ENCODE results near the gene KCNAB1.
"Not testable (repeated sequence)": the region's sequence is repeated elsewhere in the genome, so short reads cannot be mapped to it uniquely, and the experiment has no call there.

KCNAB1 gene

GRCh38 chr3:156222381-156222780, 102.0 kb downstream of the KCNAB1 start:
- H4K8ac ChIP-seq (ENCODE audit: low read length); H3K23ac ChIP-seq (ENCODE audit: low read length in 2 of 2); H2BK12ac ChIP-seq (ENCODE audit: low read length in 2 of 2); H3K4me3 ChIP-seq (ENCODE audit: insufficient read depth in 1 of 2, low read depth in 1 of 2, low read length in 2 of 2); H2AK5ac ChIP-seq (ENCODE audit: low read length, severe bottlenecking); H3K27ac ChIP-seq (ENCODE audit: low read length, poor library complexity, severe bottlenecking); H3K18ac ChIP-seq (ENCODE audit: low read depth in 1 of 2, low read length in 2 of 2); H3K4me1 ChIP-seq (ENCODE audit: control insufficient read depth, insufficient read depth, low read depth, low read length); DNase-seq; H3K9me3 ChIP-seq (ENCODE audit: control insufficient read depth, low read length); H2BK15ac ChIP-seq (ENCODE audit: low read depth, poor library complexity, severe bottlenecking); H4K91ac ChIP-seq (ENCODE audit: low read length); H3K9ac ChIP-seq (ENCODE audit: low read length); H3K27me3 ChIP-seq (ENCODE audit: control insufficient read depth in 1 of 2, insufficient read depth in 1 of 2, low read length in 2 of 2); H3K14ac ChIP-seq (ENCODE audit: low read length in 2 of 2); H3K36me3 ChIP-seq (ENCODE audit: control insufficient read depth in 1 of 2, insufficient read depth in 2 of 2, low read depth in 1 of 2, low read length in 2 of 2); H2AFZ ChIP-seq (ENCODE audit: low read depth, low read length); H3K4me2 ChIP-seq (ENCODE audit: low read length, poor library complexity, severe bottlenecking); H2BK120ac ChIP-seq (ENCODE audit: low read depth, low read length); H3K4ac ChIP-seq (ENCODE audit: low read depth in 1 of 2, low read length in 2 of 2); H2BK5ac ChIP-seq (ENCODE audit: low read depth, low read length, poor library complexity, severe bottlenecking); H3K79me1 ChIP-seq (replicated peaks; ENCODE audit: low read length, poor library complexity, severe bottlenecking): not testable (repeated sequence)

GRCh38 chr3:156224046-156224445, 103.7 kb downstream of the KCNAB1 start:
- H3K23ac ChIP-seq (ENCODE audit: low read length in 2 of 2), result not testable (repeated sequence)

GRCh38 chr3:156226676-156227420, 106.5 kb downstream of the KCNAB1 start:
- no peak overlapping the region for H3K23ac ChIP-seq (ENCODE audit: low read length in 2 of 2)
- H2BK12ac ChIP-seq (ENCODE audit: low read length in 2 of 2), result no peak overlapping the region
- H4K91ac ChIP-seq (ENCODE audit: low read length), result no peak overlapping the region
- H3K14ac ChIP-seq (ENCODE audit: low read length in 2 of 2), result no peak overlapping the region
- no peak overlapping the region for H4K8ac ChIP-seq (ENCODE audit: low read length)
- no peak overlapping the region for H2BK120ac ChIP-seq (ENCODE audit: low read depth, low read length)
- H3K27ac ChIP-seq (ENCODE audit: low read length, poor library complexity, severe bottlenecking), result peak overlapping the region; percentile 40
- no peak overlapping the region for H2BK5ac ChIP-seq (ENCODE audit: low read depth, low read length, poor library complexity, severe bottlenecking)
- peaks cover 0 to 7% of the 10 kb centered on the region in 2 experiments for H3K27me3 ChIP-seq (ENCODE audit: control insufficient read depth in 1 of 2, insufficient read depth in 1 of 2, low read length in 2 of 2)
- H3K79me1 ChIP-seq (replicated peaks; ENCODE audit: low read length, poor library complexity, severe bottlenecking), result no peaks in the 10 kb centered on the region
- no peak overlapping the region for H2AK5ac ChIP-seq (ENCODE audit: low read length, severe bottlenecking)
- no peak overlapping the region for H3K9ac ChIP-seq (ENCODE audit: low read length)
- no peak overlapping the region for H3K4me3 ChIP-seq (ENCODE audit: insufficient read depth in 1 of 2, low read depth in 1 of 2, low read length in 2 of 2)
- H3K4ac ChIP-seq (ENCODE audit: low read depth in 1 of 2, low read length in 2 of 2), result no peak overlapping the region
- H3K9me3 ChIP-seq (ENCODE audit: control insufficient read depth, low read length), result no peaks in the 10 kb centered on the region
- no peak for DNase-seq
- H3K4me1 ChIP-seq (ENCODE audit: control insufficient read depth, insufficient read depth, low read depth, low read length), result peaks cover 2% of the 10 kb centered on the region
- no peak overlapping the region for H3K4me2 ChIP-seq (ENCODE audit: low read length, poor library complexity, severe bottlenecking)
- 83% methylated on average over 2 of the region's 6 CpGs for WGBS
- no peak overlapping the region for H3K18ac ChIP-seq (ENCODE audit: low read depth in 1 of 2, low read length in 2 of 2)
- H2AFZ ChIP-seq (ENCODE audit: low read depth, low read length), result no peak overlapping the region
- no peak overlapping the region for H2BK15ac ChIP-seq (ENCODE audit: low read depth, poor library complexity, severe bottlenecking)
- H3K36me3 ChIP-seq (ENCODE audit: control insufficient read depth in 1 of 2, insufficient read depth in 2 of 2, low read depth in 1 of 2, low read length in 2 of 2), result no peaks in the 10 kb centered on the region

More at GRCh38 chr3:156224046-156224445, 103.7 kb downstream of the KCNAB1 start:
- not testable (repeated sequence) for H3K9me3 ChIP-seq (ENCODE audit: control insufficient read depth, low read length); H3K4me1 ChIP-seq (ENCODE audit: control insufficient read depth, insufficient read depth, low read depth, low read length); DNase-seq; H3K4me2 ChIP-seq (ENCODE audit: low read length, poor library complexity, severe bottlenecking); H2BK12ac ChIP-seq (ENCODE audit: low read length in 2 of 2); H3K4ac ChIP-seq (ENCODE audit: low read depth in 1 of 2, low read length in 2 of 2); H2AFZ ChIP-seq (ENCODE audit: low read depth, low read length); H2BK5ac ChIP-seq (ENCODE audit: low read depth, low read length, poor library complexity, severe bottlenecking); H4K8ac ChIP-seq (ENCODE audit: low read length); H3K18ac ChIP-seq (ENCODE audit: low read depth in 1 of 2, low read length in 2 of 2); H3K27me3 ChIP-seq (ENCODE audit: control insufficient read depth in 1 of 2, insufficient read depth in 1 of 2, low read length in 2 of 2); H2BK120ac ChIP-seq (ENCODE audit: low read depth, low read length); H3K14ac ChIP-seq (ENCODE audit: low read length in 2 of 2); H3K79me1 ChIP-seq (replicated peaks; ENCODE audit: low read length, poor library complexity, severe bottlenecking); H3K4me3 ChIP-seq (ENCODE audit: insufficient read depth in 1 of 2, low read depth in 1 of 2, low read length in 2 of 2); H3K36me3 ChIP-seq (ENCODE audit: control insufficient read depth in 1 of 2, insufficient read depth in 2 of 2, low read depth in 1 of 2, low read length in 2 of 2); H4K91ac ChIP-seq (ENCODE audit: low read length); H3K9ac ChIP-seq (ENCODE audit: low read length); H3K27ac ChIP-seq (ENCODE audit: low read length, poor library complexity, severe bottlenecking); H2BK15ac ChIP-seq (ENCODE audit: low read depth, poor library complexity, severe bottlenecking); H2AK5ac ChIP-seq (ENCODE audit: low read length, severe bottlenecking)
- 92% methylated on average over 19 of the region's 23 CpGs for WGBS

DNA sequence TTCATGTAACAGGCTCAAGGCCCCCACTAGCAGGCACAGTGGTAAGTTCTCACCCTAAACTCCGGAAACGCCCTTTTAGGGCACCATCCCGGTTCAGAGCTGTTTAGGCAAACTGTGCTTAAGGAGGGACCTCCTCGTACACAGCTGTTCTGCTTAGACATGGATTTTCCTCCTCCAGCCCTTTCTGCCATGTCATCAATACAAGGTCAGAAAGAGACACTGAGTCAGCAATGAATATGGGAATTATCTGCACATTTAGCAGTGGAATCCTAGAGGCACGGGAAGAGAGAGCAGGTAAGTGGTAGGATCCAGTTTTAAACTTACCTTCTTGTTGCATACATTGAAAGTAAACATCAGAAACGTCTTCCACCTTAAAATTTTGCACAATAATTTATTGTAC, 107.3 kb downstream of the KCNAB1 start:
- H2BK120ac ChIP-seq (ENCODE audit: low read depth, low read length), result no peak overlapping the region
- no peak overlapping the region for H2AK5ac ChIP-seq (ENCODE audit: low read length, severe bottlenecking)
- H2BK12ac ChIP-seq (ENCODE audit: low read length in 2 of 2), result no peak overlapping the region
- H2BK15ac ChIP-seq (ENCODE audit: low read depth, poor library complexity, severe bottlenecking), result no peak overlapping the region
- H4K8ac ChIP-seq (ENCODE audit: low read length), result no peak overlapping the region
- H3K36me3 ChIP-seq (ENCODE audit: control insufficient read depth in 1 of 2, insufficient read depth in 2 of 2, low read depth in 1 of 2, low read length in 2 of 2), result no peaks in the 10 kb centered on the region
- H3K23ac ChIP-seq (ENCODE audit: low read length in 2 of 2), result no peak overlapping the region
- no peak overlapping the region for H3K18ac ChIP-seq (ENCODE audit: low read depth in 1 of 2, low read length in 2 of 2)
- H3K9me3 ChIP-seq (ENCODE audit: control insufficient read depth, low read length), result no peaks in the 10 kb centered on the region
- no peak for DNase-seq
- no peak overlapping the region for H3K4ac ChIP-seq (ENCODE audit: low read depth in 1 of 2, low read length in 2 of 2)
- no peak overlapping the region for H3K9ac ChIP-seq (ENCODE audit: low read length)
- no peak overlapping the region for H3K4me3 ChIP-seq (ENCODE audit: insufficient read depth in 1 of 2, low read depth in 1 of 2, low read length in 2 of 2)
- no peak overlapping the region for H3K14ac ChIP-seq (ENCODE audit: low read length in 2 of 2)
- H2BK5ac ChIP-seq (ENCODE audit: low read depth, low read length, poor library complexity, severe bottlenecking), result no peak overlapping the region
- peaks cover 2% of the 10 kb centered on the region for H3K4me1 ChIP-seq (ENCODE audit: control insufficient read depth, insufficient read depth, low read depth, low read length)
- no peak overlapping the region for H3K27ac ChIP-seq (ENCODE audit: low read length, poor library complexity, severe bottlenecking)
- peak overlapping the region; percentile 36 for H2AFZ ChIP-seq (ENCODE audit: low read depth, low read length)
- H3K27me3 ChIP-seq (ENCODE audit: control insufficient read depth in 1 of 2, insufficient read depth in 1 of 2, low read length in 2 of 2), result peaks cover 0 to 7% of the 10 kb centered on the region in 2 experiments
- WGBS, result 81% methylated on average over 6 of the region's 6 CpGs
- no peak overlapping the region for H4K91ac ChIP-seq (ENCODE audit: low read length)
- no peaks in the 10 kb centered on the region for H3K79me1 ChIP-seq (replicated peaks; ENCODE audit: low read length, poor library complexity, severe bottlenecking)
- H3K4me2 ChIP-seq (ENCODE audit: low read length, poor library complexity, severe bottlenecking), result no peak overlapping the region
